ENCODE results near the gene TMEM63C. TPM values are rescaled to one million over a fixed set of nuclear protein-coding genes. Genes with fewer than 3 reads are reported as not detected.

TMEM63C gene
- total RNA-seq, 2 experiments from 2014 or later: 3.3 to 3.6 TPM

- POLR2A ChIA-PET: interaction anchor here (0.7 kb wide), 1 partner anchor 58 kb away, joined by 4 read pairs; no protein-coding TSS in a partner anchor
- ATAC-seq (peak; percentile 89), DNase-seq (peak; percentile 70)
- Mint-ChIP-seq H3K9me3 (no peaks in the 10 kb centered on the region), H3K27me3 (peaks cover 59% of the 10 kb centered on the region), H3K27ac (no peak overlapping the region), H3K36me3 (ENCODE audit: low read depth) (no peaks in the 10 kb centered on the region), H3K4me3 (peak overlapping the region; percentile 18), H3K4me1 (ENCODE audit: low read depth) (peaks cover 14% of the 10 kb centered on the region)
- intact Hi-C loops (cut with micrococcal nuclease): no loop called here
- peak; percentile 70 for TF ChIP-seq CTCF (IDR thresholded peaks at IDR 0.05)
- CTCF ChIA-PET: interaction anchor here (0.6 to 1.4 kb wide), 7 partner anchors 10 to 176 kb away, joined by 3 to 5 read pairs (median 3); partner anchors contain the start of gene CIPC
Observed at GRCh38 chr14:77139540-77140358, 41.8 kb upstream of the TMEM63C start.

- Mint-ChIP-seq H3K27ac (no peak overlapping the region), H3K4me1 (ENCODE audit: low read depth) (peaks cover 14% of the 10 kb centered on the region), H3K27me3 (peaks cover 59% of the 10 kb centered on the region), H3K9me3 (no peaks in the 10 kb centered on the region), H3K4me3 (no peak overlapping the region), H3K36me3 (ENCODE audit: low read depth) (no peaks in the 10 kb centered on the region)
- POLR2A ChIA-PET: interaction anchor here (0.7 kb wide), 1 partner anchor 57 kb away, joined by 4 read pairs; no protein-coding TSS in a partner anchor
- no peak for DNase-seq
- TF ChIP-seq CTCF (IDR thresholded peaks at IDR 0.05): no peak
- intact Hi-C loops (cut with micrococcal nuclease): no loop called here
- no peak for ATAC-seq
- CTCF ChIA-PET: interaction anchor here (0.6 to 4.2 kb wide), 9 partner anchors 9 to 176 kb away, joined by 3 to 33 read pairs (median 3); partner anchors contain the start of gene CIPC
Observed at GRCh38 chr14:77140359-77141213, 41.0 kb upstream of the TMEM63C start.

GRCh38 chr14:77141214-77142004 is 40.2 kb upstream of the TMEM63C start, which contains the start of gene ZDHHC22:
Gene ZDHHC22, minus strand, starts transcription at chr14:77141791. Its CDS starts 2,053 bp downstream, at chr14:77139738.
- H3K4me1 Mint-ChIP-seq (ENCODE audit: low read depth): peaks cover 14% of the 10 kb centered on the region
- ATAC-seq (peak; percentile 23), DNase-seq (no peak)
- ChIA-PET POLR2A (no interaction called here), CTCF (interaction anchor here (0.9 to 4.2 kb wide), 4 partner anchors 11 to 68 kb away, joined by 3 to 33 read pairs (median 6); partner anchors contain the start of gene CIPC)
- intact Hi-C loops (cut with micrococcal nuclease): no loop called here
- H3K27ac Mint-ChIP-seq: no peak within 1 kb of the TSS
- peaks cover 67% of the 10 kb centered on the region for H3K27me3 Mint-ChIP-seq
- H3K36me3 Mint-ChIP-seq (ENCODE audit: low read depth): no peaks in the 10 kb centered on the region
- no peak within 1 kb of the TSS for H3K4me3 Mint-ChIP-seq
- H3K9me3 Mint-ChIP-seq: no peaks in the 10 kb centered on the region
- peak; percentile 60 for TF ChIP-seq CTCF (IDR thresholded peaks at IDR 0.05)

- H3K4me1 Mint-ChIP-seq (ENCODE audit: low read depth): peaks cover 14% of the 10 kb centered on the region
- ChIA-PET CTCF (interaction anchor here (0.9 to 4.2 kb wide), 8 partner anchors 8 to 71 kb away, joined by 3 to 33 read pairs (median 4); no protein-coding TSS in a partner anchor), POLR2A (no interaction called here)
- no peaks in the 10 kb centered on the region for H3K36me3 Mint-ChIP-seq (ENCODE audit: low read depth)
- intact Hi-C loops (cut with micrococcal nuclease): no loop called here
- DNase-seq (no peak), ATAC-seq (no peak)
- no peak overlapping the region for H3K27ac Mint-ChIP-seq
- H3K4me3 Mint-ChIP-seq: no peak overlapping the region
- H3K9me3 Mint-ChIP-seq: no peaks in the 10 kb centered on the region
- no peak for TF ChIP-seq CTCF (IDR thresholded peaks at IDR 0.05)
- H3K27me3 Mint-ChIP-seq: peaks cover 67% of the 10 kb centered on the region
Observed at GRCh38 chr14:77142005-77142800, 39.4 kb upstream of the TMEM63C start.

Data from activated CD8-positive, alpha-beta T cell treated with anti-CD3 and anti-CD28 coated beads for 36 hours (primary cell).